Naive B cell (primary cell): Measurements from ENCODE around the gene NTPCR. TPM values are rescaled to one million over a fixed set of nuclear protein-coding genes. Genes with fewer than 3 reads are reported as not detected.

ENCODE experiments used
- ATAC-seq, 2 donors: fragments of 150-1000 bp; cut with Tn5 transposase; 2 replicates each; pipeline ENCODE4 v1.10.0; 2021; ENCODE audit warnings: low read depth in 2 of 2, mild to moderate bottlenecking in 2 of 2, moderate library complexity in 2 of 2
- DNase-seq: peaks from one replicate; pipeline ENCODE4 v3.0.0; 2022
- H3K27ac Mint-ChIP-seq, 6 donors: one replicate each; pipeline ENCODE4 v1.8.0; 2020 to 2022; ENCODE audit warnings: mild to moderate bottlenecking in 6 of 6, mixed read lengths in 6 of 6, moderate library complexity in 5 of 6, inconsistent platforms in 2 of 6
- H3K27me3 Mint-ChIP-seq, 3 donors: one replicate each; pipeline ENCODE4 v1.8.0; 2021 to 2022; ENCODE audit warnings: mixed read lengths in 3 of 3, mild to moderate bottlenecking in 1 of 3
- H3K36me3 Mint-ChIP-seq, 2 donors: one replicate each; pipeline ENCODE4 v1.8.0; 2020 to 2022; ENCODE audit warnings: mixed read lengths in 2 of 2, inconsistent platforms in 1 of 2, mild to moderate bottlenecking in 1 of 2
- H3K4me1 Mint-ChIP-seq, 3 donors: one replicate each; pipeline ENCODE4 v1.8.0; 2020 to 2022; ENCODE audit warnings: mixed read lengths in 3 of 3, inconsistent platforms in 1 of 3, mild to moderate bottlenecking in 1 of 3, moderate library complexity in 1 of 3
- H3K4me3 Mint-ChIP-seq, 8 donors: one replicate each; pipeline ENCODE4 v1.8.0; 2020 to 2022; ENCODE audit warnings: mild to moderate bottlenecking in 8 of 8, mixed read lengths in 8 of 8, moderate library complexity in 8 of 8, inconsistent platforms in 2 of 8
- H3K9me3 Mint-ChIP-seq, 7 donors: one replicate each; pipeline ENCODE4 v1.8.0; 2020 to 2022; ENCODE audit warnings: mixed read lengths in 7 of 7, mild to moderate bottlenecking in 5 of 7, inconsistent platforms in 2 of 7, moderate library complexity in 1 of 7
- polyA plus RNA-seq, 6 donors: library from polyadenylated mRNA; unstranded; fragments of 300-500 nt; fragmentation: Illumina TruSeq; gene quantifications; one replicate each; pipeline ENCODE4 v1.2.3, GENCODE V29; 2021; ENCODE audit warnings: low read depth in 6 of 6

NTPCR gene
- polyA plus RNA-seq, 6 donors from 2014 or later: 27.4 to 58.2 (median 51.0) TPM

DNA sequence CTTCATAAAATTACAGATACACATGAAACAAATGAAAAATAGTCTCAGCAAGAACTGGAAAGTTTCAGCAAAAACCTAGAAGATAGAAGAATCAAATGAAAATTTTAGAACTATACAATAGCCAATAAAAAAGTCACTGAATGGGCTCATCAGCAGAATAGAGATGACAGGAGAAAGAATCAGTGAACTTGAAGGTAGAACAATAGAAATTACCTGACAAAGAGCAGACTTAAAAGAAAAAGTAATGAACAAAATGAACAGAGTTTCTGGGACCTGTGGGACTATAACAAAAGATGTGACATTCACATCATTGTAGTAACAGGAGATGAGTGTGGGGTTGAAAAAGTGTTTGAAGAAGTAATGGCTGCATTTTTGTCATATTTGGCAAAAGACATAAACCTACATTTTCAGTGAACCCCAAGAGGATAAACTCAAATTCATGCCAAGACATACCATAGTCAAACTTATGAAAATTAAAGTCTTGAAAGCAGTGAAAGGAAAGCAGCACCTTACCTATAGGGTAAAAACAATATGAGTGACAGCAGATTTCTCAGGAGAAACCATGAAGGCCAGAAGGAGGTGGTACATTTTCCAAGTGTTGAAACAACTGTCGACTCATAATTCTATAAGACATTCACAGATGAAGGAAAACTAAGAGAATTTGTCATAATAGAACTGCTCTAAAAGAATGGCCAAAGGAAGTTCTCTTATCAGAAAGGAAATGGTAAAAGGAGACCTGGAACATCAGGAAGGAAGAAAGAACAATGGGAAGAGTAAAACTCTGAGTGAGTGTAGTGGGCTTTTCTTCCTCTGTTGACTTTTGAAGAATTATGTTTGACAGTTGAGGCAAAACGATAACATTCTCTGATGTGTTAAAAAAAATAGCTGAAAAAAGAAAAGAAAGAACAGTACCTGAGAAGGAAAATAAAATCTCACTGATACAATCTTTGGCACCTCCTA is 23.5 kb downstream of the NTPCR start:
- Mint-ChIP-seq H3K36me3 (peaks cover 56 to 85% of the 10 kb centered on the region in 2 donors), H3K9me3 (peaks cover 0 to 24% (median 19%) of the 10 kb centered on the region in 7 donors), H3K4me3 (no peak overlapping the region), H3K4me1 (peaks cover 6 to 10% (median 9%) of the 10 kb centered on the region in 3 donors), H3K27ac (peak overlapping the region in 1 of 6 donors; percentile 13), H3K27me3 (no peaks in the 10 kb centered on the region)
- no peak for ATAC-seq
- DNase-seq: no peak

GRCh38 chr1:232974971-232975370 is 24.6 kb downstream of the NTPCR start:
- Mint-ChIP-seq H3K36me3 (peaks cover 48 to 79% of the 10 kb centered on the region in 2 donors), H3K4me3 (no peak overlapping the region), H3K27ac (peak overlapping the region in 2 of 6 donors; percentile 24 to 79), H3K9me3 (peaks cover 0 to 24% (median 19%) of the 10 kb centered on the region in 7 donors), H3K27me3 (no peaks in the 10 kb centered on the region), H3K4me1 (peaks cover 6 to 10% (median 9%) of the 10 kb centered on the region in 3 donors)
- ATAC-seq (no peak), DNase-seq (no peak)

DNA sequence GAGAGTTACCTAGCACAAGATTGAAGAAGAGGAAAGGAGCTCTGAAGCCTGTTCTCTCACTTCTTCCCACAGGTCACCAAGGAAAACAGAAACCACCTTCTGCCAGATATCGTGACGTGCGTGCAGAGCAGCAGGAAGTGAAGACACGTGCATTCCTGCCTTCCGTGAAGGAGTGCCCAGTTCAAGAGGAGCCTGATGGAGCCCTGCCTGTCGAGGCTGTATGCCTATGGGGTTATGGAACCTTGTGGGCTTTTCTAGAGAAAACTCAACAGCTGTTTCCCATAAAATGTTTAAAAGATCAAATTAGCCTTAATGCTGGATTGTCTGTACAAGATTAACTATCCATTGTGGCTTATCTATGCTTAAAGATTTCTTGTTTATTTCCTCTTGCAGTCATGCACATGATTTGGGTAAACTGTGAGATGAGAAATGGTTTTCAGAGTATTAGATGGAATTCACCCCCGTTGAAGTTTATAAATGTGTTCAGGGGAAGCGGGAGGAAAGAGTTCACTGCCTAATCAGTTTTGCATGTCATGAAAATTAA is 27.8 kb downstream of the NTPCR start:
- Mint-ChIP-seq H3K27ac (peak overlapping the region in 4 of 6 donors; percentile 31 to 80 (median 64)), H3K9me3 (peaks cover 0 to 16% (median 12%) of the 10 kb centered on the region in 7 donors), H3K4me3 (peak overlapping the region in 1 of 8 donors; percentile 17), H3K4me1 (peaks cover 3 to 9% (median 6%) of the 10 kb centered on the region in 3 donors), H3K27me3 (no peaks in the 10 kb centered on the region), H3K36me3 (peaks cover 25 to 54% of the 10 kb centered on the region in 2 donors)
- no peak for DNase-seq
- ATAC-seq: peak in 1 of 2 donors; percentile 51

DNA sequence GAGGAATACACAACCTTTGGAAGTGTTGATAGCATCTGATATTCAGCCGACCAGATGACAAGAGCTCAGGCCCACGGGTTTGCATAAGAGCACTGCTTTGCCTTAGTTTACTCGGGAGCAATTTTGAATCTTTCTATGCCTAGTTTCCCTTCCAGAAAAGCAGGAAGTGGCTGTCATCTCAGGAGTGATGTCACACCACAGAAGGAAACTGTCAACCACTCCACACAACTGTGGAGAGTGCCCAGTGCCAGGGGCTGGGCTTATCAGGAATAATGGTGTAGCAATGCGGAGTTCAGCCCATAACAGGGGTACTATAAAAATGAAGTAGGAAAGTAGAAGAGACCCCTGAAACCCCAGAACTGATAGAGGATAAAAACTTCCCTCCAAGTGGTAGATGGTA is 28.4 kb downstream of the NTPCR start:
- no peak overlapping the region for H3K4me3 Mint-ChIP-seq
- peaks cover 18 to 48% of the 10 kb centered on the region in 2 donors for H3K36me3 Mint-ChIP-seq
- H3K27me3 Mint-ChIP-seq: no peaks in the 10 kb centered on the region
- no peak for DNase-seq
- H3K4me1 Mint-ChIP-seq: peaks cover 3 to 9% (median 6%) of the 10 kb centered on the region in 3 donors
- H3K27ac Mint-ChIP-seq: peak overlapping the region in 2 of 6 donors; percentile 76 to 83
- peaks cover 0 to 10% (median 6%) of the 10 kb centered on the region in 7 donors for H3K9me3 Mint-ChIP-seq
- ATAC-seq: no peak

DNA sequence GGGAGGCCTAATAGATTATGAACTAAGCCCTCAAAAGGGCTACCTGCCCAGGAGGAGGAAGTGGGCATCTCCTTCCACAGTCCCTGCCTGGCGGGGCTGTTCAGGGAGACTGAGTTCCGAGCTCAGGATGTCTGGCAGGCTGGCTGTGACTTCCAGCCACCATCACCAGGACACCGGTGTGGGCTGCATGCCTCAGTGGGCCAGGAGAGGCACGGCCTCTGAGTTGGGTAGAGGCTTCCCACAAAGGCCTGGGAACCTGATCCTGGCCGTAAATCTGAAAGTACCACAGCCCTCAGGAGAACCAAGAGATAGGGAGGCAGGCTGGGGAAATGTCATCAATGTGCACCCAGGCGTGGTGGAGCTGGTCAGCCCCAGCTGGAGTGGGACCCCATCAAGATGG is 29.1 kb downstream of the NTPCR start:
- Mint-ChIP-seq H3K27me3 (no peaks in the 10 kb centered on the region), H3K9me3 (peaks cover 0 to 7% (median 0%) of the 10 kb centered on the region in 7 donors), H3K27ac (peak overlapping the region in 1 of 6 donors; percentile 63), H3K36me3 (peaks cover 11 to 40% of the 10 kb centered on the region in 2 donors), H3K4me3 (no peak overlapping the region), H3K4me1 (peaks cover 3 to 9% (median 6%) of the 10 kb centered on the region in 3 donors)
- ATAC-seq (no peak), DNase-seq (no peak)

DNA sequence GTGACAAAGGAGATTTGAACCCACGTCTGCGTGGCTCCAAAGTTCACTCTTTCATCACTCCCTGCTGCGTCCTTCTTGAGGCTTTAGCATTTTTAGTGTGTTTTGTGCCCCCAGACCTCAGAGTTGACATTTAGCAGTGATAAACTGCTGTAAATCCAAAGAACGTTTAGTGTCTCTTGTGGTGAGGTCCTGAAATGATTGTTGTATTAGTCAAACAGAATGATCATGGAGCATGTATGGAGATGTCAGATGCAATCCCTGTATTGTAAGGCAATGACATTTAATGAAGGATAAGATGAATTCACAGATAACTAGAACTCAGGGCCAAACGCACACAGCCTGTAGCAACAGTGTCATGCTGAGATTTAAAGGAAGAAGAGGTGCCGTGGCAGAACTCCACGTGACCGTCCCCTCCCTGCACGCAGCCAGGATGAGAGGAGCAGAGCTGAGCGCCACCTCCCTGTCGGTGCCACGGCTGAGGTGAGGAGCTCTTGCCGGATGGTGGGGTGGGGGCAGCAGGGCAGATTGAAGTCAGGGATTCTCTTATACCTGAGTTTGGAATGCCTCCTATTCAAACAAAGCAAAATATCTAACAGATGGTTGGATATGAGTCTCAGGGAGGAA is 30.1 kb downstream of the NTPCR start:
- H3K36me3 Mint-ChIP-seq: peaks cover 11 to 31% of the 10 kb centered on the region in 2 donors
- peaks cover 0 to 2% (median 0%) of the 10 kb centered on the region in 7 donors for H3K9me3 Mint-ChIP-seq
- ATAC-seq (no peak), DNase-seq (no peak)
- peak overlapping the region in 1 of 6 donors; percentile 44 for H3K27ac Mint-ChIP-seq
- H3K27me3 Mint-ChIP-seq: no peaks in the 10 kb centered on the region
- peaks cover 3 to 9% (median 6%) of the 10 kb centered on the region in 3 donors for H3K4me1 Mint-ChIP-seq
- H3K4me3 Mint-ChIP-seq: no peak overlapping the region

DNA sequence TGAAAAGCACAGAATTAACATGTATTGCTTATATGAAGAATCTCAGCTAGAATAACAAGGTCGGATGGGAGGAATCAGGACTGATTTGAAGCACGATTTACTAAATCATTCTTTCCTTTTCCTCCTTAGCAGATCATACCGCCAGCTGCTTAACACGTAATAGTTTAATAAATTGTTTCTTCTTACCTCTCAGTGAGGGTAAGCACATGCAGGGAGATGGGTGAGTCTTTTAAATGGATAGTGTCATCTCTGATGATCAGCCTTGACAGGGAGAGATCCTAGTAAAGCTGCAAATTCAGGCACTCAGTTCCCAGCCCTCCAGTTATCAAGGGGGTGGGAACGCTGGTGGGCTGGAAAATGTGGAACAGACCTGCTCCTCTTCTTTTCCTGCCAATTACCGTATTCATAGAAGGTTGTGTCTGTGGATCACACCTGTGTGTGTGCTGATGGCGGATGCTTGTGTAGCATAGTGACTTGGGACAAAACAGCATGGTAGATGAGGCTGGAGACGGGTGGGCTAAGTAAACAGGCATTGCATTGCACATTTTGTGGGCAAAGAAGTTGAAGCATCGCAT is 30.7 kb downstream of the NTPCR start:
- Mint-ChIP-seq H3K36me3 (peaks cover 11 to 25% of the 10 kb centered on the region in 2 donors), H3K27ac (no peak overlapping the region)
- DNase-seq: no peak

GRCh38 chr1:232982238-232982944 is 32.0 kb downstream of the NTPCR start:
- H3K4me1 Mint-ChIP-seq: peaks cover 3 to 9% (median 6%) of the 10 kb centered on the region in 3 donors
- ATAC-seq (no peak), DNase-seq (no peak)
- no peaks in the 10 kb centered on the region for H3K9me3 Mint-ChIP-seq
- no peaks in the 10 kb centered on the region for H3K27me3 Mint-ChIP-seq
- H3K36me3 Mint-ChIP-seq: peaks cover 6 to 19% of the 10 kb centered on the region in 2 donors
- H3K27ac Mint-ChIP-seq: no peak overlapping the region
- H3K4me3 Mint-ChIP-seq: peak overlapping the region in 1 of 8 donors; percentile 40

More for the DNA sequence above, 30.7 kb downstream of the NTPCR start:
- H3K27me3 Mint-ChIP-seq: no peaks in the 10 kb centered on the region
- no peaks in the 10 kb centered on the region for H3K9me3 Mint-ChIP-seq
- no peak overlapping the region for H3K4me3 Mint-ChIP-seq
- no peak for ATAC-seq
- H3K4me1 Mint-ChIP-seq: peaks cover 3 to 9% (median 6%) of the 10 kb centered on the region in 3 donors

- peaks cover under 1 to 3% (median 1%) of the 10 kb centered on the region in 3 donors for H3K4me1 Mint-ChIP-seq
- peaks cover 6 to 9% of the 10 kb centered on the region in 2 donors for H3K36me3 Mint-ChIP-seq
- DNase-seq (no peak), ATAC-seq (no peak)
- no peak overlapping the region for H3K27ac Mint-ChIP-seq
- no peak overlapping the region for H3K4me3 Mint-ChIP-seq
- H3K9me3 Mint-ChIP-seq: no peaks in the 10 kb centered on the region
- H3K27me3 Mint-ChIP-seq: no peaks in the 10 kb centered on the region
Measured at GRCh38 chr1:232983375-232983774, 33.0 kb downstream of the NTPCR start.

- no peak for ATAC-seq
Measured at GRCh38 chr1:232983817-232984567, 33.6 kb downstream of the NTPCR start.

GRCh38 chr1:232984577-232985425 is 34.4 kb downstream of the NTPCR start:
- H3K27ac Mint-ChIP-seq: no peak overlapping the region
- H3K9me3 Mint-ChIP-seq: no peaks in the 10 kb centered on the region
- no peaks in the 10 kb centered on the region for H3K27me3 Mint-ChIP-seq
- no peak overlapping the region for H3K4me3 Mint-ChIP-seq
- H3K4me1 Mint-ChIP-seq: no peaks in the 10 kb centered on the region
- no peaks in the 10 kb centered on the region for H3K36me3 Mint-ChIP-seq
- DNase-seq: no peak
- no peak for ATAC-seq

More at GRCh38 chr1:232983817-232984567, 33.6 kb downstream of the NTPCR start:
- H3K27me3 Mint-ChIP-seq: no peaks in the 10 kb centered on the region
- DNase-seq: no peak
- H3K4me3 Mint-ChIP-seq: no peak overlapping the region
- no peaks in the 10 kb centered on the region for H3K9me3 Mint-ChIP-seq
- peaks cover 2 to 3% of the 10 kb centered on the region in 2 donors for H3K36me3 Mint-ChIP-seq
- no peaks in the 10 kb centered on the region for H3K4me1 Mint-ChIP-seq
- H3K27ac Mint-ChIP-seq: no peak overlapping the region
